NCI-H1092 treated with DMSO at 0.1 percent for 48 hours (cell line): ENCODE results near the gene IPMK.

Source experiments
- DNase-seq: peaks from one replicate; lab custom pipeline; 2025; lab: John Stamatoyannopoulos, UW

The IPMK gene

GRCh38 chr10:58267713-58268453 is at the start of gene IPMK:
Gene IPMK (minus strand): TSS chr10:58267894. CDS start chr10:58267611, 283 bp downstream.
- peak; percentile 78 for DNase-seq

- DNase-seq, result no peak
Observed at GRCh38 chr10:58316874-58317273, 49.2 kb upstream of the IPMK start.

GRCh38 chr10:58311026-58311425 is 43.3 kb upstream of the IPMK start:
- DNase-seq, result no peak

- no peak for DNase-seq
Observed at GRCh38 chr10:58307676-58308075, 40.0 kb upstream of the IPMK start.

GRCh38 chr10:58305821-58306220 is 38.1 kb upstream of the IPMK start:
- no peak for DNase-seq

GRCh38 chr10:58304099-58304633 is 36.5 kb upstream of the IPMK start:
- no peak for DNase-seq

- no peak for DNase-seq
Observed at GRCh38 chr10:58302254-58302653, 34.6 kb upstream of the IPMK start.

- DNase-seq, result no peak
Observed at GRCh38 chr10:58300676-58301075, 33.0 kb upstream of the IPMK start.

- DNase-seq, result peak; percentile 14
Observed at GRCh38 chr10:58299580-58299979, 31.9 kb upstream of the IPMK start.

- DNase-seq, result no peak
Observed at GRCh38 chr10:58293989-58294388, 26.3 kb upstream of the IPMK start.

- peak; percentile 44 for DNase-seq
Observed at GRCh38 chr10:58291538-58292174, 24.0 kb upstream of the IPMK start.

- DNase-seq, result no peak
Observed at GRCh38 chr10:58282615-58283014, 14.9 kb upstream of the IPMK start.

GRCh38 chr10:58281092-58281752 is 13.5 kb upstream of the IPMK start:
- no peak for DNase-seq

- no peak for DNase-seq
Observed at GRCh38 chr10:58280477-58280876, 12.8 kb upstream of the IPMK start.

- DNase-seq, result no peak
Observed at GRCh38 chr10:58278962-58279307, 11.2 kb upstream of the IPMK start.

GRCh38 chr10:58278274-58278961 is 10.7 kb upstream of the IPMK start:
- no peak for DNase-seq

GRCh38 chr10:58275908-58276307 is 8.2 kb upstream of the IPMK start:
- no peak for DNase-seq

GRCh38 chr10:58275261-58275660 is 7.6 kb upstream of the IPMK start:
- no peak for DNase-seq

GRCh38 chr10:58269782-58270290 is 2.1 kb upstream of the IPMK start:
- peak; percentile 32 for DNase-seq

GRCh38 chr10:58268946-58269781 is 1.5 kb upstream of the IPMK start, which contains the start of gene CISD1:
Gene CISD1 (plus strand): TSS chr10:58269162. CDS start chr10:58269274, 112 bp downstream.
- DNase-seq, result peak; percentile 97

GRCh38 chr10:58268454-58268945 is 806 bp upstream of the IPMK start:
- peak; percentile 88 for DNase-seq
